Suprapubic skin (tissue), 4 donors: ENCODE data around the gene IFT27. TPM values are rescaled to one million over a fixed set of nuclear protein-coding genes. Genes with fewer than 3 reads are reported as not detected.

Experiments
- DNase-seq, 2 donors: peaks; one replicate each; pipeline ENCODE4 v3.0.0-alpha.2; 2019; ENCODE audit warnings: low spot score in 2 of 2
- H3K27ac ChIP-seq: fragments of 200-600 bp; sonication (generic); one replicate; pipeline ENCODE4 v1.5.1; 2019
- H3K27me3 ChIP-seq: fragments of 200-600 bp; sonication (generic); one replicate; pipeline ENCODE4 v1.5.1; 2019
- H3K36me3 ChIP-seq: fragments of 200-600 bp; sonication (generic); one replicate; pipeline ENCODE4 v1.5.1; 2019
- H3K4me1 ChIP-seq: fragments of 200-600 bp; sonication (generic); one replicate; pipeline ENCODE4 v1.5.1; 2019
- H3K4me3 ChIP-seq: fragments of 200-600 bp; sonication (generic); one replicate; pipeline ENCODE4 v1.5.1; 2019; ENCODE audit warnings: mild to moderate bottlenecking
- H3K9me3 ChIP-seq: fragments of 200-600 bp; sonication (generic); one replicate; pipeline ENCODE4 v1.5.1; 2019
- EP300 ChIP-seq: sonication (generic); formaldehyde crosslinking; IDR thresholded peaks from one replicate; pipeline ENCODE4 v1.6.1; 2017; ENCODE audit warnings: antibody characterized with exemption
- POLR2A ChIP-seq, 2 donors: fragments of 450-650 bp; IDR thresholded peaks; one replicate each; pipeline ENCODE4 v1.6.1; 2017; ENCODE audit warnings: antibody characterized with exemption in 2 of 2, mild to moderate bottlenecking in 2 of 2, moderate library complexity in 2 of 2
- POLR2AphosphoS5 ChIP-seq, 3 donors: sonication (generic); formaldehyde crosslinking; IDR thresholded peaks; one replicate each; pipeline ENCODE4 v1.6.1; 2017; ENCODE audit warnings: antibody characterized with exemption in 3 of 3
- WGBS: methylation state at CpG from one replicate; pipeline ENCODE4 v1.1.5; 2018; 5-methylcytosine and 5-hydroxymethylcytosine counted together
- total RNA-seq, 4 donors: library from RNA; depleted of rRNA; stranded (reverse); fragments of >200 nt; gene quantifications; one replicate each; pipeline ENCODE4 v1.1.0, GENCODE V29; 2016
- TF ChIP-seq, protein P1 (sequence below), 2 donors: fragments of 200-600 bp in 1 of 2; fragments of 450-650 bp in 1 of 2; sonication (generic) in 1 of 2; IDR thresholded peaks; one replicate each; pipeline ENCODE4 v1.5.1; 2016 to 2019; ENCODE audit warnings: antibody characterized with exemption in 2 of 2, mild to moderate bottlenecking in 1 of 2, moderate library complexity in 1 of 2

IFT27 gene
- total RNA-seq, 4 donors from 2014 or later = 8.2 to 29.0 (median 17.7) TPM

DNA sequence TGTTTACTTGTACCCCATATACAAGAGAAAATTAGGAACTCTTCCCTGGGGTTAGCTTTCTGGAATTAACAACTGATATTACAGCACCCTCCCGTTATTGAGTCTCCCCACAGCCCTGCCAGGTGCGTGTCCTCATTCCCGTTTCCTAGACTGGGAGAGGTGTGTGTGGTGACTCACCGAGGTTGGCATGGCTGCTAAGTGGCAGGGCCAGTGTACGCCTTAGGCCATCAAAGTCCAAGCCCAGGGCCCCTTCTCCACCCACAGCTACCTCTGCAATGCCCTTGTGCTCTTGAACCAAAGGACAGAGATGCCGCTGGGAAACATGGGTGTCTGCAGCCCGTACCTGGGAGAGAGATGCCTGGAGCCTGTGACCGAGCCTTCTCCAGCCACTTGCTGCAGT lies 12.3 kb downstream of the IFT27 start:
- H3K4me3 ChIP-seq = no peak overlapping the region
- peaks cover 11% of the 10 kb centered on the region for H3K4me1 ChIP-seq
- TF ChIP-seq, protein P1, sequence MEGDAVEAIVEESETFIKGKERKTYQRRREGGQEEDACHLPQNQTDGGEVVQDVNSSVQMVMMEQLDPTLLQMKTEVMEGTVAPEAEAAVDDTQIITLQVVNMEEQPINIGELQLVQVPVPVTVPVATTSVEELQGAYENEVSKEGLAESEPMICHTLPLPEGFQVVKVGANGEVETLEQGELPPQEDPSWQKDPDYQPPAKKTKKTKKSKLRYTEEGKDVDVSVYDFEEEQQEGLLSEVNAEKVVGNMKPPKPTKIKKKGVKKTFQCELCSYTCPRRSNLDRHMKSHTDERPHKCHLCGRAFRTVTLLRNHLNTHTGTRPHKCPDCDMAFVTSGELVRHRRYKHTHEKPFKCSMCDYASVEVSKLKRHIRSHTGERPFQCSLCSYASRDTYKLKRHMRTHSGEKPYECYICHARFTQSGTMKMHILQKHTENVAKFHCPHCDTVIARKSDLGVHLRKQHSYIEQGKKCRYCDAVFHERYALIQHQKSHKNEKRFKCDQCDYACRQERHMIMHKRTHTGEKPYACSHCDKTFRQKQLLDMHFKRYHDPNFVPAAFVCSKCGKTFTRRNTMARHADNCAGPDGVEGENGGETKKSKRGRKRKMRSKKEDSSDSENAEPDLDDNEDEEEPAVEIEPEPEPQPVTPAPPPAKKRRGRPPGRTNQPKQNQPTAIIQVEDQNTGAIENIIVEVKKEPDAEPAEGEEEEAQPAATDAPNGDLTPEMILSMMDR (IDR thresholded peaks at IDR 0.05) = no peak
- TF ChIP-seq EP300 (no peak), POLR2AphosphoS5 (IDR thresholded peaks at IDR 0.05) (no peak), POLR2A (IDR thresholded peaks at IDR 0.05) (no peak)
- H3K9me3 ChIP-seq = no peaks in the 10 kb centered on the region
- peak; percentile 52 for DNase-seq
- peaks cover 17% of the 10 kb centered on the region for H3K36me3 ChIP-seq
- no peaks in the 10 kb centered on the region for H3K27me3 ChIP-seq
- H3K27ac ChIP-seq = no peak overlapping the region
- 46% methylated on average over 5 of the region's 8 CpGs for WGBS

- DNase-seq = peak; percentile 39 to 45
- H3K4me1 ChIP-seq = peaks cover 11% of the 10 kb centered on the region
- no peaks in the 10 kb centered on the region for H3K9me3 ChIP-seq
- H3K27ac ChIP-seq = no peak overlapping the region
- H3K36me3 ChIP-seq = peaks cover 17% of the 10 kb centered on the region
- TF ChIP-seq EP300 (no peak), POLR2AphosphoS5 (IDR thresholded peaks at IDR 0.05) (no peak), POLR2A (IDR thresholded peaks at IDR 0.05) (no peak)
- TF ChIP-seq, protein P1 (IDR thresholded peaks at IDR 0.05) = no peak
- no peak overlapping the region for H3K4me3 ChIP-seq
- WGBS = 79% methylated on average over 14 of the region's 17 CpGs
- no peaks in the 10 kb centered on the region for H3K27me3 ChIP-seq
These were observed 13.1 kb downstream of the IFT27 start for GRCh38 chr22:36762687-36763260.

GRCh38 chr22:36761553-36762240 lies 14.2 kb downstream of the IFT27 start:
- no peaks in the 10 kb centered on the region for H3K27me3 ChIP-seq
- DNase-seq = peak; percentile 31 to 71
- TF ChIP-seq EP300 (no peak), POLR2AphosphoS5 (IDR thresholded peaks at IDR 0.05) (no peak), POLR2A (IDR thresholded peaks at IDR 0.05) (no peak)
- TF ChIP-seq, protein P1 (IDR thresholded peaks at IDR 0.05) = no peak

DNA sequence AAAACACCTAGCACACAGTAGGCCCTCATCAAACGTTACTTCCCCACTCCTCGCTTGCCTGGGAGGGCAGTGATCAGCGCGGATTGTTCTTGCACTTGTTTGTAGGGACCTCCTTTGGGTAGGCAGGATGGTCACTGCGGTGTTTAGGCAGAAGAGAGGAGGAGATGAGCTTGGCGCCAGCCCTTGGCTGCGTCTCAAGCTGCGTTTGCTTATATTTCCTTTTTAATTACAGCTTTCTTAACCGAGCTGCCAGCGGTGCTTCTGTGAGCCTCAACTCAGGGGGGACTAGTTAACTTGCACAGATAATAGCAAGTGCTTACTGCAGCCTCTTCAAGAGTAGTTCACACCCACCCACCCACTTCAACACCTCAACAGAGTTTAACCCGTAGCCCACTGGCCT lies 15.1 kb downstream of the IFT27 start:
- WGBS = 85% methylated on average over 11 of the region's 11 CpGs
- Histone ChIP-seq H3K4me3 (no peak overlapping the region), H3K36me3 (peaks cover 7% of the 10 kb centered on the region), H3K4me1 (peaks cover 11% of the 10 kb centered on the region), H3K27ac (no peak overlapping the region), H3K27me3 (peaks cover 7% of the 10 kb centered on the region), H3K9me3 (no peaks in the 10 kb centered on the region)
- peak; percentile 27 to 45 for DNase-seq
- TF ChIP-seq POLR2A (IDR thresholded peaks at IDR 0.05) (no peak), POLR2AphosphoS5 (IDR thresholded peaks at IDR 0.05) (no peak), EP300 (no peak)
- TF ChIP-seq, protein P1 (IDR thresholded peaks at IDR 0.05) = no peak

More at GRCh38 chr22:36761553-36762240, 14.2 kb downstream of the IFT27 start:
- 90% methylated on average over 9 of the region's 10 CpGs for WGBS
- H3K4me3 ChIP-seq = no peak overlapping the region
- no peak overlapping the region for H3K27ac ChIP-seq
- peaks cover 11% of the 10 kb centered on the region for H3K4me1 ChIP-seq
- no peaks in the 10 kb centered on the region for H3K9me3 ChIP-seq
- peaks cover 16% of the 10 kb centered on the region for H3K36me3 ChIP-seq

GRCh38 chr22:36759481-36760159 lies 16.3 kb downstream of the IFT27 start:
- H3K27me3 ChIP-seq = peaks cover 13% of the 10 kb centered on the region
- no peaks in the 10 kb centered on the region for H3K9me3 ChIP-seq
- WGBS = 71% methylated on average over 19 of the region's 19 CpGs
- no peak overlapping the region for H3K27ac ChIP-seq
- peaks cover 11% of the 10 kb centered on the region for H3K4me1 ChIP-seq
- DNase-seq = peak; percentile 25 to 48
- no peak for TF ChIP-seq POLR2AphosphoS5 (IDR thresholded peaks at IDR 0.05)
- TF ChIP-seq, protein P1 (IDR thresholded peaks at IDR 0.05) = no peak
- TF ChIP-seq EP300 = no peak
- TF ChIP-seq POLR2A (IDR thresholded peaks at IDR 0.05) = no peak
- H3K36me3 ChIP-seq = no peaks in the 10 kb centered on the region
- H3K4me3 ChIP-seq = no peak overlapping the region
